ENCODE results near the gene TMED4. TPM values are rescaled to one million over a fixed set of nuclear protein-coding genes. Genes with fewer than 3 reads are reported as not detected.

Gene TMED4
- total and polyA plus RNA-seq, 10 of the 15 experiments (the other 5 are each of a cell fraction or from before 2014, with no cell fraction given) = 20.8 to 71.3 (median 51.0) TPM

- ChIA-PET RAD21 (ENCODE audit: unreplicated experiment) (interaction anchor here (1.3 to 2.7 kb wide), 2 partner anchors 11 to 19 kb away, joined by 3 to 15 read pairs; partner anchors contain the start of gene OGDH), SMC1A (ENCODE audit: uncharacterized antibody, unreplicated experiment) (interaction anchor here (0.8 to 6.2 kb wide), 2 partner anchors 11 to 43 kb away, joined by 3 to 106 read pairs; partner anchors contain the start of gene TMED4), CTCF (interaction anchor here (2.8 kb wide), 1 partner anchor 12 kb away, joined by 18 read pairs; no protein-coding TSS in a partner anchor), POLR2A (interaction anchor here (1.6 to 3.5 kb wide), 3 partner anchors 9 to 14 kb away, joined by 5 to 27 read pairs (median 14); no protein-coding TSS in a partner anchor)
- Histone ChIP-seq H3K9me3 (replicated peaks; ENCODE audit: control insufficient read depth, insufficient read depth, low read length) (no peaks in the 10 kb centered on the region), H3K4me2 (ENCODE audit: control insufficient read depth, insufficient read depth) (no peak overlapping the region), H4K20me1 (ENCODE audit: control insufficient read depth, insufficient read depth) (no peaks in the 10 kb centered on the region; the same call in 1 of the 2 replicates), H3K36me3 (ENCODE audit: control insufficient read depth in 2 of 2, insufficient read depth in 2 of 2, low read length in 1 of 2) (peaks cover 16 to 20% of the 10 kb centered on the region in 2 experiments), H3K4me3 (no peak overlapping the region), H3K27me3 (replicated peaks in 1 of 2; ENCODE audit: control insufficient read depth in 2 of 2, insufficient read depth in 2 of 2, low read length in 1 of 2) (no peaks in the 10 kb centered on the region), H3K9ac (ENCODE audit: control insufficient read depth, insufficient read depth, low read length) (no peak overlapping the region), H2AFZ (ENCODE audit: control insufficient read depth, low read depth, low read length) (no peak overlapping the region), H3K27ac (ENCODE audit: control insufficient read depth, insufficient read depth) (no peak overlapping the region), H3K4me1 (ENCODE audit: control insufficient read depth, insufficient read depth, low read length) (peaks cover 52% of the 10 kb centered on the region), H3K79me2 (ENCODE audit: control insufficient read depth, insufficient read depth, low read length) (peaks cover 52% of the 10 kb centered on the region)
- 79% methylated on average over 6 of the region's 6 CpGs for WGBS (ENCODE audit: insufficient coverage, insufficient replicate concordance, low lambda C conversion rate, missing lambda C conversion rate)
- intact Hi-C loops (cut with micrococcal nuclease; ENCODE audit: unreplicated experiment) = no loop called here
- no TSS peak for BruUV-seq (replicated peaks)
- ATAC-seq (no peak), FAIRE-seq (no peak), DNase-seq (ENCODE audit: low read depth, low spot score) (no peak)
- in situ Hi-C loops (cut with MboI) = no loop called here
- TF ChIP-seq CHD2 (IDR thresholded peaks at IDR 0.05; ENCODE audit: borderline replicate concordance, low read depth, low read length) (no peak), ATF3 (IDR thresholded peaks at IDR 0.05; ENCODE audit: borderline replicate concordance, extremely low read depth, low read depth, low read length) (no peak), SPI1 (IDR thresholded peaks at IDR 0.05; ENCODE audit: borderline replicate concordance, insufficient read depth, low read depth, low read length) (no peak), BACH1 (IDR thresholded peaks at IDR 0.05; ENCODE audit: borderline replicate concordance) (no peak), BCLAF1 (IDR thresholded peaks at IDR 0.05) (no peak), BHLHE40 (IDR thresholded peaks at IDR 0.05; ENCODE audit: borderline replicate concordance in 1 of 2, low read depth in 2 of 2, low read length in 1 of 2) (no peak), TAF1 (IDR thresholded peaks at IDR 0.05; ENCODE audit: borderline replicate concordance, low read depth, low read length) (no peak), ZNF384 (IDR thresholded peaks at IDR 0.05; ENCODE audit: borderline replicate concordance, low read depth, low read length) (no peak), NFXL1 (IDR thresholded peaks at IDR 0.05; ENCODE audit: borderline replicate concordance) (no peak), WRNIP1 (IDR thresholded peaks at IDR 0.05; ENCODE audit: borderline replicate concordance, low read depth, low read length) (no peak), CHD4 (IDR thresholded peaks at IDR 0.05) (no peak), IKZF2 (IDR thresholded peaks at IDR 0.05) (no peak)
Measured at GRCh38 chr7:44625526-44626471, 43.8 kb upstream of the TMED4 start.
